Smooth muscle cell (in vitro differentiated cells): ENCODE results near the gene ORC5. TPM values are rescaled to one million over a fixed set of nuclear protein-coding genes. Genes with fewer than 3 reads are reported as not detected.

Source experiments
- DNase-seq: peaks from one replicate; lab custom pipeline; 2025; ENCODE audit not compliant: unreplicated experiment; lab: John Stamatoyannopoulos, UW
- H2AFZ ChIP-seq: fragments of 200-600 bp; sonication (generic); 2 replicates; pipeline ENCODE4 v1.6.0; 2016; ENCODE audit warnings: antibody characterized with exemption, low read depth, mild to moderate bottlenecking
- H3F3A ChIP-seq: fragments of 200-600 bp; sonication (generic); 2 replicates; pipeline ENCODE4 v1.6.0; 2017; ENCODE audit warnings: antibody characterized with exemption, low read depth
- H3K27ac ChIP-seq: fragments of 200-600 bp; sonication (generic); 2 replicates; pipeline ENCODE4 v1.5.1; 2016; ENCODE audit warnings: low read depth, mild to moderate bottlenecking
- H3K27me3 ChIP-seq: fragments of 200-600 bp; sonication (generic); 2 replicates; pipeline ENCODE4 v1.6.1; 2016; ENCODE audit warnings: low read depth, mild to moderate bottlenecking
- H3K36me3 ChIP-seq: fragments of 200-600 bp; sonication (generic); 2 replicates; pipeline ENCODE4 v1.5.1; 2016; ENCODE audit warnings: low read depth
- H3K4me1 ChIP-seq: fragments of 200-600 bp; sonication (generic); 2 replicates; pipeline ENCODE4 v1.5.1; 2016; ENCODE audit warnings: low read depth
- H3K4me2 ChIP-seq: fragments of 200-600 bp; sonication (generic); 2 replicates; pipeline ENCODE4 v1.6.0; 2016; ENCODE audit warnings: mild to moderate bottlenecking
- H3K4me3 ChIP-seq: fragments of 200-600 bp; sonication (generic); 2 replicates; pipeline ENCODE4 v1.5.1; 2016; ENCODE audit warnings: mild to moderate bottlenecking
- H3K79me2 ChIP-seq: fragments of 200-600 bp; sonication (generic); 2 replicates; pipeline ENCODE4 v1.6.0; 2016; ENCODE audit warnings: low read depth, mild to moderate bottlenecking
- H3K9ac ChIP-seq: fragments of 200-600 bp; sonication (generic); 2 replicates; pipeline ENCODE4 v1.6.0; 2016; ENCODE audit warnings: low read depth
- H3K9me3 ChIP-seq: fragments of 200-600 bp; sonication (generic); replicated peaks from 2 replicates; pipeline ENCODE4 v1.5.1; 2016; ENCODE audit warnings: low read depth
- H4K20me1 ChIP-seq: fragments of 200-600 bp; sonication (generic); 2 replicates; pipeline ENCODE4 v1.6.0; 2016; ENCODE audit warnings: low read depth
- CTCF ChIP-seq: fragments of 200-600 bp; sonication (generic); IDR thresholded peaks from 2 replicates; pipeline ENCODE4 v1.5.1; 2017; ENCODE audit warnings: borderline replicate concordance, mild to moderate bottlenecking, antibody characterized with exemption; ENCODE audit not compliant: insufficient read depth, poor library complexity, severe bottlenecking
- WGBS: methylation state at CpG from one replicate; pipeline ENCODE4 v1.1.7; 2016; ENCODE audit warnings: low lambda C conversion rate; 5-methylcytosine and 5-hydroxymethylcytosine counted together
- polyA plus RNA-seq: library from polyadenylated mRNA; unstranded; fragments of >200 nt; fragmentation: Nextera tagmentation; extraction: Ambion mirVana; gene quantifications from 2 replicates; pipeline ENCODE4 v1.2.1, GENCODE V29; 2016
- total RNA-seq: library from RNA; depleted of rRNA; stranded (reverse); fragments of >200 nt; gene quantifications from 2 replicates; pipeline ENCODE4 v1.2.3, GENCODE V29; 2014

The ORC5 gene
- total and polyA plus RNA-seq, 2 experiments from 2014 or later, result 4.6 to 7.3 TPM

DNA sequence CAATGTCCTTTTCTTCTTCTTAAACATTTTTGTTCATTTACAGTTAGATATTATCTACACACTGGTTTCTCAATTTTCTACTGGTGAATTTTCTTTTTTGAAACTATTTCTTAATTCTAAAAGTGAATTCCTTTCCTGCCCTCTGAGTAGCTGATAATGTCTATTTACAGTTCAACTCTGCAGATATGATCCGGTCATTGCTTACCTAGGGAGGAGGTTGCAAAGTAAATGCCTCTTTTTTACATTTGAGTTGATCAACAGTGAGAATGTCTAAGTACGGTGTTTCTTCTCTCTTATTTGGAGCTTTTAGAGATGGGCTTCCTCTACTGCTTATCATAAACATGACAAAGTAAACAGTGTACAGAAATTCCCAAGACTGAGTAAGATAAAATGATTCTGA lies 20.6 kb upstream of the ORC5 start:
- no peak for DNase-seq
- no peak overlapping the region for H3K4me2 ChIP-seq
- H3K9ac ChIP-seq, result no peak overlapping the region
- no peak overlapping the region for H3K27ac ChIP-seq
- TF ChIP-seq CTCF, result no peak
- H3F3A ChIP-seq, result no peaks in the 10 kb centered on the region
- H3K4me1 ChIP-seq, result no peaks in the 10 kb centered on the region
- WGBS, result 81% methylated on average over 2 of the region's 2 CpGs
- H3K9me3 ChIP-seq, result no peaks in the 10 kb centered on the region
- no peaks in the 10 kb centered on the region for H3K36me3 ChIP-seq
- no peak overlapping the region for H3K4me3 ChIP-seq
- peaks cover 6% of the 10 kb centered on the region for H3K27me3 ChIP-seq
- no peaks in the 10 kb centered on the region for H4K20me1 ChIP-seq
- H2AFZ ChIP-seq, result no peak overlapping the region
- H3K79me2 ChIP-seq, result no peaks in the 10 kb centered on the region

DNA sequence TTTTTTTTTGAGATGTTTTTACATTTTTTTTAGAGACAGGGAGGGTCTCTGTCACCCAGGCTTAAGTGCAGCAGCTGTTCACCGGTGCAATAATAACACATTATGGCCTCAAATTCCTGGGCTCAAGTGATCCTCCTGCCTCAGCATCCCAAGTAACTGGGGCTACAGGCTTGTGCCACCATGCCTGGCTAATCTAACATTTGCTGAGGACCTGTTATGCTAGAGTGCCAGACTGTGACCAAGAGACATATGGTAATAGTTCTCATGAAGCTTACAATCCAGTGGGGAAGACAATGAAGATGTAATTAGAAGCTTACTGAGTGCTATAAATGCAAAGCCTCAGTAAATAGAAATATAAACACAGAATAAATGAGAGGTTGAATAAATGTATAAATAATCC lies 17.6 kb upstream of the ORC5 start:
- no peaks in the 10 kb centered on the region for H3K79me2 ChIP-seq
- H3F3A ChIP-seq, result no peaks in the 10 kb centered on the region
- no peak for DNase-seq
- no peaks in the 10 kb centered on the region for H3K27me3 ChIP-seq
- no peak overlapping the region for H3K9ac ChIP-seq
- no peaks in the 10 kb centered on the region for H3K4me1 ChIP-seq
- H3K36me3 ChIP-seq, result no peaks in the 10 kb centered on the region
- no peaks in the 10 kb centered on the region for H3K9me3 ChIP-seq
- H2AFZ ChIP-seq, result no peak overlapping the region
- no peak overlapping the region for H3K4me2 ChIP-seq
- H3K4me3 ChIP-seq, result no peak overlapping the region
- 100% methylated on average over 1 of the region's 1 CpG for WGBS
- TF ChIP-seq CTCF, result no peak
- H4K20me1 ChIP-seq, result no peaks in the 10 kb centered on the region
- no peak overlapping the region for H3K27ac ChIP-seq

- Histone ChIP-seq H3K27me3 (no peaks in the 10 kb centered on the region), H3K9ac (no peak overlapping the region), H3K36me3 (no peaks in the 10 kb centered on the region), H3K4me1 (no peaks in the 10 kb centered on the region), H4K20me1 (no peaks in the 10 kb centered on the region), H3K4me2 (no peak overlapping the region), H3K79me2 (no peaks in the 10 kb centered on the region), H3K4me3 (no peak overlapping the region), H3F3A (no peaks in the 10 kb centered on the region), H2AFZ (no peak overlapping the region), H3K9me3 (no peaks in the 10 kb centered on the region), H3K27ac (no peak overlapping the region)
- DNase-seq, result no peak
- WGBS, result 75% methylated on average over 4 of the region's 4 CpGs
- no peak for TF ChIP-seq CTCF
These were observed 9.8 kb upstream of the ORC5 start for GRCh38 chr7:104217620-104218019.

DNA sequence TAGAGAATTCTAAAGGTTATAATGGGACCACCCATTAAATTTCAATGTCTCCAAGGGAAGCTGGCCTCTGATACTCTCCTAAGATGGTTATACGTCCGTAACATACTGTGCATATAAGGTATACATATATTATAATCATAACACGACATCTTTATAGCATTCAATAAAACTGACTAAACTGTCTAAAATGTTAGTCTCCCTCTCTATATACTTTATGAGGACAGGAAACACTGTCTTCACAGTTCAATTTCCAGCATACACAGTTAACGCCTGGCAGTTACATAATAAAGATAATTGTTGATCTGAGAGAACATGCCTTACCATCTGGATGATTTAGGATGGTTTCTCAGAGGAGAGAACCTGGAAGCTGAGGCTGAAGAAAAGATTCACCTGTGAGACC lies 1.2 kb upstream of the ORC5 start:
- Histone ChIP-seq H3F3A (no peaks in the 10 kb centered on the region), H3K4me3 (no peak overlapping the region), H3K4me2 (no peak overlapping the region), H3K79me2 (peaks cover 19% of the 10 kb centered on the region), H3K27ac (no peak overlapping the region), H3K4me1 (no peaks in the 10 kb centered on the region), H2AFZ (no peak overlapping the region), H3K36me3 (no peaks in the 10 kb centered on the region), H3K9me3 (no peaks in the 10 kb centered on the region), H3K9ac (no peak overlapping the region), H3K27me3 (no peaks in the 10 kb centered on the region), H4K20me1 (no peaks in the 10 kb centered on the region)
- WGBS, result 86% methylated on average over 4 of the region's 4 CpGs
- DNase-seq, result no peak
- no peak for TF ChIP-seq CTCF
